Panc1 (cell line): ENCODE data around the gene FBXO15. TPM values are rescaled to one million over a fixed set of nuclear protein-coding genes. Genes with fewer than 3 reads are reported as not detected.

Experiments used
- ATAC-seq: fragments of 200-7000 bp; cut with Tn5 transposase; 2 replicates; pipeline ENCODE4 v1.9.1; 2020; ENCODE audit warnings: mild to moderate bottlenecking, moderate library complexity
- BruUV-seq: library from RNA; stranded (reverse); fragments of 400-500 nt; replicated peaks from 2 replicates; lab custom pipeline; 2021; lab: Mats Ljungman, UMichigan
- CTCF ChIA-PET: fragments of 300-600 bp; sonication (Branson Sonifier 250); formaldehyde crosslinking; loops from one replicate; lab custom pipeline; 2022; ENCODE audit warnings: antibody characterized with exemption; lab: Charles Lee
- POLR2A ChIA-PET: fragments of 300-600 bp; sonication (Branson Sonifier 250); formaldehyde crosslinking; loops from one replicate; lab custom pipeline; 2022; ENCODE audit warnings: antibody characterized with exemption; lab: Charles Lee
- DNase-seq: peaks from one replicate; pipeline ENCODE4 v3.0.0-alpha.2; 2010; ENCODE audit warnings: low read depth, low spot score
- H3K27ac ChIP-seq: 2 replicates; pipeline ENCODE4 v1.5.1; 2011; ENCODE audit warnings: mild to moderate bottlenecking, low read length, inconsistent platforms
- H3K27me3 ChIP-seq: fragments of 200-500 bp; sonication (Bioruptor generic); 2 replicates; pipeline ENCODE4 v1.6.0; 2014; ENCODE audit warnings: low read length, inconsistent platforms; ENCODE audit not compliant: control insufficient read depth, insufficient read depth
- H3K36me3 ChIP-seq: fragments of 200-500 bp; sonication (Bioruptor generic); 2 replicates; pipeline ENCODE4 v1.5.1; 2014; ENCODE audit warnings: inconsistent platforms, mild to moderate bottlenecking, low read length, moderate library complexity; ENCODE audit not compliant: control insufficient read depth, insufficient read depth
- H3K4me1 ChIP-seq: 2 replicates; pipeline ENCODE4 v1.5.1; 2011; ENCODE audit warnings: inconsistent platforms, mild to moderate bottlenecking, low read length, moderate library complexity; ENCODE audit not compliant: control insufficient read depth, insufficient read depth
- H3K4me3 ChIP-seq, 2 experiments: 2 replicates each; pipeline ENCODE4 v1.5.1; 2011 to 2012; ENCODE audit warnings: low read depth in 2 of 2, low read length in 2 of 2, mild to moderate bottlenecking in 2 of 2, inconsistent platforms in 1 of 2, moderate library complexity in 1 of 2
- H3K9me3 ChIP-seq: fragments of 200-500 bp; sonication (Bioruptor generic); 2 replicates; pipeline ENCODE4 v1.5.1; 2014; ENCODE audit warnings: low read depth, mild to moderate bottlenecking, inconsistent platforms, low read length, moderate library complexity; ENCODE audit not compliant: control insufficient read depth, insufficient read depth
- CTCF ChIP-seq: fragments of 450-650 bp; IDR thresholded peaks from 2 replicates; pipeline ENCODE4 v1.5.1; 2017; ENCODE audit warnings: mild to moderate bottlenecking
- POLR2AphosphoS5 ChIP-seq: IDR thresholded peaks from 2 replicates; pipeline ENCODE4 v1.6.1; 2012; ENCODE audit warnings: mild to moderate bottlenecking, low read depth, low read length, moderate library complexity
- REST ChIP-seq, 2 experiments: IDR thresholded peaks; 2 replicates each; pipeline ENCODE4 v1.6.1; 2011 to 2012; ENCODE audit warnings: low read depth in 2 of 2, control low read depth in 1 of 2, low read length in 1 of 2, mild to moderate bottlenecking in 1 of 2, moderate library complexity in 1 of 2; ENCODE audit not compliant: insufficient read depth in 1 of 2
- SIN3A ChIP-seq: IDR thresholded peaks from 2 replicates; pipeline ENCODE4 v1.6.1; 2012; ENCODE audit warnings: low read depth, mild to moderate bottlenecking, low read length, moderate library complexity, borderline replicate concordance; ENCODE audit not compliant: insufficient read depth
- TCF7L2 ChIP-seq: IDR thresholded peaks from 2 replicates; pipeline ENCODE4 v1.6.1; 2011; ENCODE audit warnings: mild to moderate bottlenecking, low read depth, low read length, inconsistent platforms
- in situ Hi-C: cut with HindIII; loops from 2 replicates; pipeline ENCODE4 v1.10.0; 2016; ENCODE audit warnings: low sequenced_read_pairs, low pct_unique_long_range_greater_than_20kb
- intact Hi-C: fragments of 100-400 bp; cut with micrococcal nuclease; formaldehyde crosslinking; loops from one replicate; pipeline ENCODE4 v1.10.0; 2022; ENCODE audit not compliant: unreplicated experiment
- total RNA-seq: library from RNA; stranded (reverse); gene quantifications from one replicate; pipeline ENCODE4 v1.2.1, GENCODE V29; 2021; ENCODE audit not compliant: unreplicated experiment

FBXO15 gene
- total RNA-seq, 1 experiment from 2014 or later, result 1.9 TPM

- intact Hi-C loops, result no loop called here
- CTCF ChIA-PET, result no interaction called here
- Histone ChIP-seq H3K4me3 (no peak overlapping the region), H3K27me3 (no peaks in the 10 kb centered on the region), H3K27ac (no peak overlapping the region), H3K36me3 (peaks cover 35% of the 10 kb centered on the region), H3K9me3 (no peaks in the 10 kb centered on the region), H3K4me1 (peaks cover under 1% of the 10 kb centered on the region; the same call in 1 of the 2 replicates)
- no peak for TF ChIP-seq TCF7L2
- TF ChIP-seq REST (IDR thresholded peaks at IDR 0.05; ENCODE audit: insufficient read depth in 1 of 2, low read depth in 2 of 2, low read length in 1 of 2), result no peak
- no peak for TF ChIP-seq SIN3A
- TF ChIP-seq POLR2AphosphoS5, result no peak
- no peak for TF ChIP-seq CTCF
- ATAC-seq (no peak), DNase-seq (no peak)
- POLR2A ChIA-PET, result no interaction called here
- BruUV-seq, result no TSS peak
- in situ Hi-C loops, result no loop called here
Measured at GRCh38 chr18:74155276-74155675, 7.6 kb upstream of the FBXO15 start.

GRCh38 chr18:74154716-74155115 lies 7.1 kb upstream of the FBXO15 start:
- Histone ChIP-seq H3K27ac (no peak overlapping the region), H3K36me3 (peaks cover 35% of the 10 kb centered on the region), H3K9me3 (no peaks in the 10 kb centered on the region), H3K4me1 (peaks cover 6% of the 10 kb centered on the region), H3K4me3 (no peak overlapping the region), H3K27me3 (no peaks in the 10 kb centered on the region)
- no peak for DNase-seq
- ATAC-seq, result no peak
- POLR2A ChIA-PET, result no interaction called here
- TF ChIP-seq CTCF (no peak), SIN3A (no peak), REST (IDR thresholded peaks at IDR 0.05; ENCODE audit: insufficient read depth in 1 of 2, low read depth in 2 of 2, low read length in 1 of 2) (no peak), POLR2AphosphoS5 (no peak), TCF7L2 (no peak)
- in situ Hi-C loops (no loop called here), intact Hi-C loops (no loop called here)
- CTCF ChIA-PET, result no interaction called here
- BruUV-seq, result no TSS peak
